ENCODE results near the gene ULK3.

The ULK3 gene

DNA sequence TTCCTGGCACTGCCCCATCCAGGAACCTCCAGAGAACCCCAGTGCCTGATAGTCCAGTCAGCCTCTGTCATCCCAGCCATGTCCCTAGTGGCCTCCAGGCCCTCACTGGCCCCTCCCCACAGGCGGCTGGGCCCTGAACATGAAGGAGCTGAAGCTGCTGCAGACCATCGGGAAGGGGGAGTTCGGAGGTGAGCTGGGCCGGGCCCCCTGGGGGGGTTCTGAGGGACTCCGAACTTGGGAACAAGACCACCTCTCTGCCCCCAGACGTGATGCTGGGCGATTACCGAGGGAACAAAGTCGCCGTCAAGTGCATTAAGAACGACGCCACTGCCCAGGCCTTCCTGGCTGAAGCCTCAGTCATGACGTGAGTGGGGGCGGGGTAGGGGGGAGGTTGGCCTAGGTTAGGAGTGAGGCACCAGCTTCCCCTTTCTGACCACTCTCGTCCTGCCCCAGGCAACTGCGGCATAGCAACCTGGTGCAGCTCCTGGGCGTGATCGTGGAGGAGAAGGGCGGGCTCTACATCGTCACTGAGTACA is 42.3 kb downstream of the ULK3 start:
- no peak for DNase-seq (ENCODE audit: low read depth in 2 of 2, low spot score in 1 of 2)

DNA sequence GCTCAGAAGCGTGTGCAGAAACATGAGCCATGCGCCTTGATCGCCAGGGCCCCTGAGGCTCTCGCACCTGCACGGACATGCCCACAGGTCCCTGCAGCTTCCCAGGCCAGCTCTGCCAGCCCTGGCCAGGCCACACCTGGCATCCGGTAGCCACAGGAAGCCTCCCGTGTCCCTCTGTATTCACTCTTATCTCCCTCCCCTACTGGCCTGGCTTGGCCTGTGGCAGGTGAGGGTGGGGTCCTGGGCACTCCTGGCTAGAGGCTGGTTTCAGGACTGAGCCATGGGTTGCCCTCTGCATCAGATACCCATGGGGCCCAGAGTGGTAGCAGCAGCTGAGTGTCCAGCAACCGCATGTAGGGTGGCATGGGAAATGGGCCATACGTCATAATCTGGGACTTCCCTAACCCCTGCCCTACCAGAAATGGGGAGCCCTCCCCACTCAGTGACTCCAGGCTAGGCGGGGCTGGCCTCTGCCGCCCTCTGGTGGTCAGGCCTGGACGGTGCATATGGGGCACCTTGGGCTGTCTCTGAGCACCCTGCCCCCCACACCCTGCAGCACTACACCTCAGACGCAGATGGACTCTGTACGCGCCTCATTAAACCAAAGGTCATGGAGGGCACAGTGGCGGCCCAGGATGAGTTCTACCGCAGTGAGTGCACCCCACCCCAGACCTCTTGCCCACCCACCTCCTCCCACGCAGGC is 42.9 kb downstream of the ULK3 start:
- peak; percentile 76 to 77 for DNase-seq (ENCODE audit: low read depth in 2 of 2, low spot score in 1 of 2)

DNA sequence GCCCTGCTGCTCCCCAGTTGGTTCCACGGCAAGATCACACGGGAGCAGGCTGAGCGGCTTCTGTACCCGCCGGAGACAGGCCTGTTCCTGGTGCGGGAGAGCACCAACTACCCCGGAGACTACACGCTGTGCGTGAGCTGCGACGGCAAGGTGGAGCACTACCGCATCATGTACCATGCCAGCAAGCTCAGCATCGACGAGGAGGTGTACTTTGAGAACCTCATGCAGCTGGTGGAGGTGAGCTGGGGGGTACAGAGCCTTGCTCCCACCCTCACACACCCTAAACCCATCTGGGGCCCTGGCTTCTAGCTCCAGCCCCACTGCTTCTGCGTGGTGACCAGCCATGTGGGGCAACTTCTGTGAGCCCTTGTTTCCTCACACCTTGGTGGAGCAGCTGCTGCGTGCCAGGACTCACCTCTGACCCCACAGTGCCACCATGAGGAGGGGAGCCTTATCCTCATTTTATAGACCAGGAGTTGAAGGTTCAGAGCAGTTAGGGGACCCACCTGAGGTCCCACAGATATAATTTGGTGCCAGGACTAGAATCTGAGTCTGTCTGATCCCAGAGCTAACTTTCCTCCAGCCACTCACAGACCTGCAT is 43.6 kb downstream of the ULK3 start:
- DNase-seq (ENCODE audit: low read depth in 2 of 2, low spot score in 1 of 2), result no peak

DNA sequence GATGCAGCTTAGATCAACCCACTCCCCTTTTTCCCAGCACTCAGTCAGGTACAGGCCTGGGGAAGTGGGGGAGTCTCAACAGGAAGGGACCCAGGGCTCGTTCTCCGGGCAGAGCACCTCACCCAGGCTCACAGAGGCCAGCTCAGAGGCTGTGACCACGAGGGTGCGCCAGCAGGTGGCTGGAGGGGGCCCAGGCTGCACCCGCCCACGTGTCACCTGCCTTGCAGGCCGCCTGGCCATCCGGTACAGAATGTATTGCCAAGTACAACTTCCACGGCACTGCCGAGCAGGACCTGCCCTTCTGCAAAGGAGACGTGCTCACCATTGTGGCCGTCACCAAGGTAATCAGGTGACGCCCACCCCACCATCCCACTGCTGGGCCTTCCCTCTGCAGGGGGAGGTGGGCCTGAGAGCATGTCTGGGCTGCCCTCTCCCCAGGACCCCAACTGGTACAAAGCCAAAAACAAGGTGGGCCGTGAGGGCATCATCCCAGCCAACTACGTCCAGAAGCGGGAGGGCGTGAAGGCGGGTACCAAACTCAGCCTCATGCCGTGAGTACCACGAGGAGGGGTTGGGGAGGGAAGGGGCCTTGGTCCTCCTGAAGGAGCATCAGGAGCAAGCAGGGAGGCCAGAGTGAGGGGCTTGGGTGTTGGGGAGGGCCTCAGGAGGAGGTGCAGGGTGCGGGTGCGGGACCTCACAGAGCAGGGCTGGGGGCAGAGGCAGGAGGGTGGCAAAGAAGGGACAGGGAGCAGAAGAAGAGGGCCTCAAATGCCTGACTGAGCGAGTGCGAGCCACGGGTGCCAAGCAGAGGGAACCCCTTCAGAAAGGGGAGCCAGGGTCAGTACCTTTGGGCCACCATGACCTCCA is 44.3 kb downstream of the ULK3 start:
- no peak for DNase-seq (ENCODE audit: low read depth in 2 of 2, low spot score in 1 of 2)

DNA sequence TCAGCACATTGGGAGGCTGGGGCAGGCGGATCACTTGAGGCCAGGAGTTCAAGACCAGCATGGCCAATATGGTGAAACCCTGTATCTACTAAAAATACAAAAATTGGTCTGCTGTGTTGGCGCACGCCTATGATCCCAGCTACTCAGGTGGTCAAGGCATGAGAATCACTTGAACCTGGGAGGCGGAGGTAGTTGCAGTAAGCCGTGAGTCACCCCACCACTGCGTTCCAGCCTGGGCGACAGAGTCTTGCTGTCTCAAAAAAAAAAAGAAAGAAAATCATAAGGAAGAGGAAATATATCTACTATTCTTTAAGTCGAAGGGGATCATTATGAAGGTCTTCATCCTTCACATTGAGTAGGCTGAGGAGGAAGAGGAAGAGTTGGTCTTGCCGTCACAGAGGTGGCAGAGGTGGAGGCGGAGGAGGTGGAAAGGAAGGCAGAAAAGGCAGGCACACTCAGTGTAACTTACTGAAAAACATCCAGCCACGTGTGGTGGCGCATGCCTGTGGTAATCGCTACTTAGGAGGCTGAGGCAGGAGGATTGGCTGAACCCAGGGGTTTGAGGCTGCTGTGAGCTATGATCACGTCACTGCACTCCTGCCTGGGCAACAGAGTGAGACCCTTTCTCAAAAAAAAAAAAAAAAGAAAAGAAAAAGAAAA is 46.9 kb downstream of the ULK3 start:
- no peak for DNase-seq (ENCODE audit: low read depth in 2 of 2, low spot score in 1 of 2)

DNA sequence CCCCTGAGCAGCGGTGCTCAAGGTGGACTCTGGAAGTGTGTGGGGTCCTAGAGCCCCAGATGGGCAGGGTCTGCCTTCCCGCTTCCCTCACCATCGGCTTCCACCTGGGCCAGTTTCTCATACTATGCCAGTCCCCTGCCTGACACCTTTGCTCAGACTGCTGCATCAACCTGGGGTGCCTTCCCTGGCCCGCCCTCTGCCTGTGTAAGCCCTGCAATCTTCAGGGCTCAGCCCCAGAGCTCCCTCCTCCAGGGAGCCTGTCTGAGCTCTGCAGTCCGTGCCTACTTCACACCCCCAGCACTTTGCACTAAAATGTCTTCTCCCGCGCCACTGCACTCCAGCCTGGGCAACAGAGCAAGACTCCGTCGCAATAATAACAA is 48.0 kb downstream of the ULK3 start:
- no peak for DNase-seq (ENCODE audit: low read depth in 2 of 2, low spot score in 1 of 2)

DNA sequence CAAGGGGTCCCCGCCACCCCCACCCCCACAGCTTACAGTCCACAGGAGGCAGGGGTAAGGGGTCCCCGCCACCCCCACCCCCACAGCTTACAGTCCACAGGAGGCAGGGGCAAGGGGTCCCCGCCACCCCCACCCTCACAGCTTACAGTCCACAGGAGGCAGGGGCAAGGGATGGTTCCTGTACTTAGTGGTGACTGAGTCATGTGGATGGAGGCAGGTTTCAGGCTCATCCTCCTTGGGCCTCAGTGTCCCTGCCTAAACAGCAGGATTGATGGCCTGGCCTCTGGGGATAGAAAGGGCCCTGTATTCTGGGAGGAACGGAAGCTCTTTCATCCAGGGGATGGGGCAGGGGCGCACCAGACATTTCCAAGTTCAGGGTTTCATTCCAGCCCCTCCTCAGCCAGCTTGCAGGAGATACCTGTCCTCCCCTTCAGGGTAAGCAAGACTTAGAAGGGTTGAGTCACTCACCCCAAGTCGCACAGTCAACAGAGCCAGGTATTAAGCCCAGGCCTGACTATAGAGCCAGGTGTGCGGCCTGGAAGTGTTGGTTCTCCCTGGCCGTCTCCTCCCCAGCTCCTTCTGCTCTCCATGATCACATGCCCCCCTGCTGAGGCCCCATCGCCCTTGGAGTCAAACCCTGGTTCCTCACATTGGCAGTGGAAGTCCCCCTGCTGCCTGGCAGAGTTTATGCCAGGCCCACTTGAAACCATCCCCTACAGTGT is 48.5 kb downstream of the ULK3 start:
- DNase-seq (ENCODE audit: low read depth in 2 of 2, low spot score in 1 of 2), result no peak

DNA sequence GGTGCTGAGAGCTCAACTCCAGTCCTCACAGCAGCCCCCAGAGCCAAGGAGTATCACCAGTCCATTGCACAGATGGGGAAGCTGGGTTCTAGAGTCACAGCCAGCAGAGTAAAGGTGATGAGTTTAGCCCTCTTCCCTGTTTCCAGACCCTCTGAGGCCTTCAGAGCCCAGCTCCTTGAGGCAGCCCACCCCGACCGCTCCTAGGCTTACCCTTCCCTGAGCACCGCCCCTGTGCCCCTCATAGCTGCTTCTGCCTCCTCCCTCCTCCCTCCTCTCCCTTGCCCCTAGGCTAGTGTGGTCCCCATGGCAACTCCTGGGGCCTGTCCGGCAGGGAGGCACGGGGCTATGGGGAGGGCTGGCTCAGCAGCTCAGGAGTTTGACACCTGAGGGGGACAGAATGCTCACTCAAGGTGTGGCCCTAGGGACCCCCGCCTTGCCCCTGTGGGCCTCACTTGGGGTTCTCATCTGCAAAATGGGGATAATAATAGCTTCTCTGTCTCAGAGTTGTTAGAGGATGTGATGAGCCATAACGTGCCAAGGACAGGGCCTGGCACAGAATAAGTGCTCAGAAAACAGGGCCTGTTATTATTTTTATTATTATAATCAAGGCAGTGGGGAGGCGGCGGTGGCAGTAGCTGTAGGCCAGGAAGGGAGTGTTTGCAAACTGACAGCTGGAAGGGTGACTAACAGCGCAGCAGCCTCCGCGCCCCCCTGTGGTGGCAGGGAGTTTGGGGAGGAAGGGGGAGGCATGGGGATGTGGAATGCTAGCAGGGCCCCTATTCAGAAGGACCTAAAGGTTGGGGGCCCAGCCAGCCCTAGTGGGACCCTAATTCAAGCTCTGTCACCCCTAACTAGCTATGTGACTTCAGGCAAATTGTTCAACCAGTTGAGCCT is 49.6 kb downstream of the ULK3 start:
- DNase-seq (ENCODE audit: low read depth in 2 of 2, low spot score in 1 of 2), result peak in 1 of 2 donors; percentile 69

DNA sequence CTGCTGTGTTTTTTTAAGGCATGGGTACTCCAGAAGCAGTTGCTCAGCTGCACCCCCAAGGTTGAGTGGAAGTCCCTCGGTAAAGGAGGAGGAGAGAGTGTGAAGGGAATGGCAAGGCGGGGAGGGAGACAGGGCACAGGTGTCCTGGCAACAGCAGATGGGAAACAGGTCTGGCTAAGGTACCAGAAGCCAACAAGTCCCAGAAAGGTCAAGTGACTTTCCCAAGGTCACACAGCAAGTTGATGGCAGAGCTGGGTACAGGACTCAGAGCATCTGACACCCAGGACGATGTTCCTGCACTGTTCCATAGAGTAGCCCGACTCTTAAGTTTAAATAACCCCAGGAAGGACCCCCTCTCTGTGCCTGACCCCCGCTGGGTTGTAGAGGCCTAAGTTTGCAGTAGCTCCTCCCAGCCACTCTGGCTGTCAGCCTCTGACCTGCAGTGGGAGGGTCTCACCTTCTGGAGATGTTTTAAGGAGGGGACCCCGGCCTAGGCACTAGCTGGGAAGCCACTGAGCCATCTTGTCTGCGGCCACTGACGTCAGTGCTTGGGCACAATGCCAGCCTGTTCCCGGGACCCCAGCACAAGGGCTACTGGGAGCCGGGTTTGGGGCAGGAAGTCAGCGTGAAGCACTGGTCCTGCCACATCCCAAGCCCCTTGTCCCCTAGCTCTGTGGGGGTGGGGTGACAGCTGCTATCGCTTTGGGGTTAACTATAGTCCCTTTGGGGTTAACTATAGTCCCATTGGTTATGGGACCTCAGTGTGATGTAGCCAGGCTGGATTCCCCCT is 50.5 kb downstream of the ULK3 start:
- no peak for DNase-seq (ENCODE audit: low read depth in 2 of 2, low spot score in 1 of 2)

DNA sequence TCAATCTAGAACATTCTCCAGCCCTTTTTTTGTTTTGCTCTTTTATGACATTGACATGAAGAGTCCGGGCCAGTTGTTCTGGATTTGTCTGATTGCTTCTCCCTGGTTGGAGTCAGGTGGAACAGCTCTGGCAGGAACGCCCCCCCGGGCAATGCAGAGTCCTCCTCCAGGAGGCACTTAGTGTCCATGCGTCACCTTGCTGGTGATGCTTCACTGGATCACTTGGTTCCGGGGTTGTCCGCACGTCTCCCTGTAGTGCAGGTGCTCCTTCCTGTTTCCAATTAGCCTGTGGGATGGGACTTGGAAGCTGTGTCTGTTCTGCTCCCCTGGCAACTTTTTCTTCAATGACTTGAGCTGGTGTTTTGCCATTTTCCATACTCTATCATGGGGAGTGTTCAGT is 51.3 kb downstream of the ULK3 start:
- DNase-seq (ENCODE audit: low read depth in 2 of 2, low spot score in 1 of 2), result no peak

DNA sequence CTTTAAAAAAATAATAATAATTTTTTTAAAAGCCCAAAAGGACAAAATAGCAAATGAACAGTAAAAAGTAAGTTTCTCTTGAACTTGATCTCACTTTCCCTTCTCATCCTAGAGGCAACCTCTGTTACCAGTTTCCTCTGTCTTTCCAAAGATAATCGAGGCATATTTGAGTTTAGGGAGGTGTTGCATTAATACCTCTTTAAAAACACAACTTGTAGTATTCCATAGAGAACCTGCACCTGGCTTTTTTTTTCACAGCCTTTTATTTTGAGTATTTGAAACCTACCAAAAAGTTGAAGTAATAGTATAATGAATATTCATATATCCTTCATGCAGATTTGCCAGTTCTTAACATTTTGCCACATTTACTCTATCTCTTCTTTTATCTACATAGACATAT is 51.9 kb downstream of the ULK3 start:
- DNase-seq (ENCODE audit: low read depth in 2 of 2, low spot score in 1 of 2), result no peak

DNA sequence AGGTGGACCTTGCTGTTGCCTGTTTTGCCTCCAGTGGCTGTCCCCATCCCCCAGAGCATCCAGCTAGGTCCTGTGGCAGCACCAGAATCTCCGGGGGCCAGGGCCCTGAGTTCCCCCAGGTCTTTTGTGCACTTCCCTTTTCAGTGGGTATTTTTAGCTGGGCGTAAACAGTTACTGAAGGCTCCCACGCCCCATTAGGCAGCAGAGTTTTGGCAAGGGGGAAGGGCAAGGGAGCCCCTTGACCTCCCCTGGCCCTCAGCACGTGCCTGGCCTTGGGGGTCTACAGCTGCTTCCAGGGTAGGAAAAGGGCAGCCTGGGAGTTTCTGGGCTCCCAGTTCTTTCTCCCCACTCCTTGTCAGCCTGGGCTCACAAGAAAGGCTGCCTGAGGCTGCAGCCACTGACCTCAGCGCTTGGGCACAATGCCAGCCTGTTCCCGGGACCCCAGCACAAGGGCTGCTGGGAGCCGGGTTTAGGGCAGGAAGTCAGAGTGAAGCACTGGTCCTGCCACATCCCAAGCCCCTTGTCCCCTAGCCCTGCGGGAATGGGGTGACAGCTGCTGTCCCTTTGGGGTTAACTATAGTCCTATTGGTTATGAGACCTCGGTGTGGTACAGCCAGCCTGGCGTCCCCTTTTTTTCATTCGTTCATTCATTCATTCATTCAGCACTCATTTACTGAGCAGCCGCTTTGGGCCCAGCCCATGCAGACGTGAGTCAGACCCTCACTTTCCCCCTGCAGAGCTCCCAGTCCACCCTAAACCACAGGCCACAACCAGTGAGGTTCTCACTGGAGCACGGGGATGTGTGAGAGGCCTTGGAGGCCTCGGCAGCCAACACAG is 52.7 kb downstream of the ULK3 start:
- no peak for DNase-seq (ENCODE audit: low read depth in 2 of 2, low spot score in 1 of 2)

DNA sequence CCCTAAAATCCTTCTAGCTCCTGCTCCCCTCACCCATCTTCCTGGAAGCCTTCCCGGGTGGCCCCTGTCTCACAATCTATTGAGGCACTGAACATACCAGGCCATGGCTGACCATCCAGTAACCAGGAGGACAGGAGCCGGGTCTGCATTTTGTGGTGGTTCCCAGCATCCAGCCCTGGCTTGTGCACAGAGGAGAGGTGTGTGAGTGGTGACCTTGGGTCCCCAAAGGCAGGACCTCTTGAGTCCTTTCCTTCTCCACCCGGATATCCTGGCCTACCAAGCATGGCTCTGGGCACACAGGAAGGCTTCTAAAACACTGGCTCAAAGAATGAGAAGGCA is 53.2 kb downstream of the ULK3 start:
- no peak for DNase-seq (ENCODE audit: low read depth in 2 of 2, low spot score in 1 of 2)

DNA sequence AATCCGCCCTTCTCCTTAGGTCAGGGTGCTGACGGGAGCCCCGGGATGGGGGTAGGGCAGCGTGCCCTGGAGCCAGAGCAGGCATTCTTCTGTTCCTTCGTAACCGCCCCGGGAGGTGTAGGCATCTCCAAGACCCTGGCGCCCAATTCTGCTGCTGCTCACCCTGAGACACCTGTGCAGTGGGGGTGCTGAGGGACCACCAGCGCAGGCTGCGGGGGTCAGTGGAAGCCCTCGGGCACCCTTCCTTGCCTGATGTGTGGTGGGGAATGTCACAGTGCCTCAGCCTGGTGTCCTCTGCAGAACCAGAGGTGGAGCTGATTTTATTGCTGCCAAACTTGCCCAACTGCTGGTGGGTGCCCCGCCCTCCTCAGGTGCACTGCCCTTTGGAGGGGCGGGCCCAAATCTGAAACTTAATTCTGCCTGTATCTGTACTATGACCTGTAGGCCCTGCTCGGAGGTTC is 53.8 kb downstream of the ULK3 start:
- DNase-seq (ENCODE audit: low read depth in 2 of 2, low spot score in 1 of 2), result no peak

DNA sequence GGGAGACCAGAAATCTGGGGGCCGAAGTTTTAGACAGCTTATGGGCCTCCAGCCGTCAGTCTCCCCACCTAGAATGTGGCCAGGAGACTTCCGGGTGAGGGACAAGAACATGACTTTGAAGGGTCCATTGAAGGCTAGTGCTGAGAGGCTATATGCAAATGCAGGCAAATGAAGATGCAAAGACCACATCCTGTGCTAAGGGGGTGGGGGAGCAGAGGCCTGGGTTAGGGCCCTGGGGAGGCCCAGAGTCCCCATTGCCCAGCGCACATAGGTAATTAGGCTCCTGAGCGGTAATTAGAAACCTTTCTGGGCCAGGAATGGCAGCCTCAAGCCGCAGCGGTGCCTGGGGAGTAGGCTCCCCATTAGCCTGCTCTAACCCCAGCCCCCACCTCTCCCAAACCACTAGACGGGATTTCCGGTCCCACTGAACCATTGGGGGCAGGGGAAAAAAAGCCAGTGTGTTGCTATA is 54.2 kb downstream of the ULK3 start:
- DNase-seq (ENCODE audit: low read depth in 2 of 2, low spot score in 1 of 2), result no peak

DNA sequence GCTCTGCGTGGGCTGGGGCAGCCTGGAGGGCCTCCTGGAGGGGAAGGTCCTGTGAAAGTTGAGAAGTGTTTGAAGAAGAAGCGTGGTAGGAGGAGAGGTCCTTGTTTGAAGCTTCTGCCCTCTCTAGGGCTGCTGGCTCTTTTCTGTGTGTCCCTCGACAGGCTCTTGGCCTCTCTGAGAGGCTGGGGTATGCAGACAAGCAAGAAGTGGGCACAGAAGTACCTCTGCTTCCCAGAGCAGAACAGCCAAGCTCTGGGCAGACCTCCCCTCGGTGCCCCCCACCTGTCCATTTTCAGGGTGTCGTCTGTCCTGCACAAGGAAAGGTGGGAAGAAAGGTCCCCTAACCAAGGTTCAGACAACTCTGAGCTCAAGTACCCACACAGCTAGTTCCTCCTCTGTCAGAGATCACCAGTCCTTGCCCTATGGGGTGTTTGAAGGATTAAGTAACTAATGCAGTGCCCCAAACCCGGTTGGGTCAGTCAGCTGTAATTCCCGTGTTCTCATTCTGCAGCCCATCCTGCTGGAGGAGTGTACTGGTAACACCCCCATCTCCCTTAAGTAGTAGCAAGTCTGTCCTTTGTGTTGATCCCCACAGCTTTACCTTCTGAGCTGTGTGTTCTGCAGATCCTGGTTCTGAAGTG is 54.8 kb downstream of the ULK3 start:
- DNase-seq (ENCODE audit: low read depth in 2 of 2, low spot score in 1 of 2), result no peak

DNA sequence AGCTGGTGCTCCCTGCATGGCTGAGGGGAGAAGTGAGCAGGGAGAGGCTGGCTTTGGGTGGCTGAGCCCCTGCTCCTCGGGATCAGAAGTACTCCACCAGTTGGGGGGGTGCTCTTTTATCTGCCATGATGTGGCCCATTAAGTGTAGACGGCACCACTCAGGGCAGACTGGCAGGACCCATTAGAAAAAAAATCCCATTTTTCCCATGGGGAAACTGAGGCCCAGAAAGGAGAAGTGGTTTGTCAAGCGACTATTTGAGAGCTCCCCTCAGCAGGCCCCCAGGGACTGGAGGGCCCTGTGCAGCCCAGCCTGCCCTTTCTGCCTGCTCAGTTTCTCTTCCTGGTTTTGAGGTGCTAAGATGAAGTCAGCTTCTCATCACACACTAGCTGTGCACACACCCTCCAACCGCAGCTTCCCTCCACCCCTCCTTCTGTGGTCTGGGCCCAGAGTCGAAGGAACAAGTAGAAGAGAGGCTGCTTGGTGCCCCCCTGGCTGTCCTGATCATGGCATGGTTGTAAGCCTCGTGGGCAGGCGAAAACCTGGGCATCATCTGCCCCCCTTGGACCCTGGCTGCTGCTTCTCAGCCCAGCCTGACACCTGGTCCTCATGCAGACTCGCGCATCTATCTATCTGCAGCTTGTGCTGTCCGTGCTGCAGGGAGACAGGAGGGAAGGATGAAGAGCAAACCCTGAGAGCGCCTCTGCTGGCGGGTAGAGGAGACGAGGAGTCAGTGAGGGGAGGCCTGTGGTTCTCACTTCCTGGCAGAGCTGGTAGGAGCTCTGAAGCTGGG is 55.5 kb downstream of the ULK3 start:
- peak; percentile 76 to 80 for DNase-seq (ENCODE audit: low read depth in 2 of 2, low spot score in 1 of 2)

Data from stimulated activated CD8-positive, alpha-beta memory T cell treated with anti-CD3 and anti-CD28 coated beads, Interleukin-4, amount 100 ng/mL, for 1 hour (primary cell).